Endothelial cell (in vitro differentiated cells): ENCODE results near the gene USP54. TPM values are rescaled to one million over a fixed set of nuclear protein-coding genes. Genes with fewer than 3 reads are reported as not detected.

Experiments used
- DNase-seq: peaks from one replicate; pipeline ENCODE4 v3.0.0; 2021; ENCODE audit warnings: low spot score
- H3K27ac Mint-ChIP-seq: one replicate; pipeline ENCODE4 v1.8.0; 2021; ENCODE audit warnings: mixed read lengths, inconsistent platforms; ENCODE audit not compliant: unreplicated experiment
- H3K27me3 Mint-ChIP-seq: one replicate; pipeline ENCODE4 v1.8.0; 2021; ENCODE audit warnings: mild to moderate bottlenecking, moderate library complexity, mixed read lengths, inconsistent platforms; ENCODE audit not compliant: unreplicated experiment
- H3K36me3 Mint-ChIP-seq: one replicate; pipeline ENCODE4 v1.8.0; 2021; ENCODE audit warnings: mild to moderate bottlenecking, low read depth, mixed read lengths, inconsistent platforms; ENCODE audit not compliant: unreplicated experiment
- H3K4me1 Mint-ChIP-seq: one replicate; pipeline ENCODE4 v1.8.0; 2021; ENCODE audit warnings: mild to moderate bottlenecking, mixed read lengths, inconsistent platforms; ENCODE audit not compliant: unreplicated experiment
- H3K4me3 Mint-ChIP-seq: one replicate; pipeline ENCODE4 v1.8.0; 2021; ENCODE audit warnings: mild to moderate bottlenecking, mixed read lengths, inconsistent platforms; ENCODE audit not compliant: unreplicated experiment
- H3K9me3 Mint-ChIP-seq: one replicate; pipeline ENCODE4 v1.8.0; 2021; ENCODE audit warnings: mixed read lengths, inconsistent platforms; ENCODE audit not compliant: unreplicated experiment
- CTCF ChIP-seq: fragments of 200-600 bp; sonication (generic); IDR thresholded peaks from one replicate; pipeline ENCODE4 v1.5.0; 2021; ENCODE audit warnings: antibody characterized with exemption; ENCODE audit not compliant: unreplicated experiment
- long read RNA-seq: library from polyadenylated mRNA; unstranded; transcript quantifications from one replicate; pipeline ENCODE4 v2.0.0, GENCODE V29; 2020; ENCODE audit not compliant: unreplicated experiment
- total RNA-seq: library from RNA; stranded (reverse); fragmentation: NEBNext Ultra II Directional; extraction: Animal tissue kit (Norgen Biotek cat#: 25700); gene quantifications from one replicate; pipeline ENCODE4 v1.2.1, GENCODE V29; 2021; ENCODE audit not compliant: unreplicated experiment

USP54 gene
- total RNA-seq = 267 TPM
- long read RNA-seq, partial matches to known transcripts = 0 of 5 reads
- long read RNA-seq, other reads (novel, unspliced or antisense) = 5 of 5 reads

- no peak for TF ChIP-seq CTCF
- H3K4me1 Mint-ChIP-seq = peaks cover 42% of the 10 kb centered on the region
These were observed at the start of gene USP54 for GRCh38 chr10:73590881-73591799. USP54 (minus strand) TSS chr10:73591342; CDS start chr10:73575658, 15,684 bp downstream.

GRCh38 chr10:73639286-73639685 lies 48.1 kb upstream of the USP54 start:
- peaks cover 7% of the 10 kb centered on the region for H3K27me3 Mint-ChIP-seq
- no peak overlapping the region for H3K27ac Mint-ChIP-seq
- no peaks in the 10 kb centered on the region for H3K9me3 Mint-ChIP-seq
- DNase-seq = no peak
- H3K4me1 Mint-ChIP-seq = peaks cover 10% of the 10 kb centered on the region
- no peak for TF ChIP-seq CTCF
- H3K36me3 Mint-ChIP-seq = peaks cover 4% of the 10 kb centered on the region
- H3K4me3 Mint-ChIP-seq = no peak overlapping the region

More at GRCh38 chr10:73590881-73591799, at the start of gene USP54:
- Mint-ChIP-seq H3K9me3 (no peaks in the 10 kb centered on the region), H3K27ac (peak within 1 kb of the TSS; percentile 100), H3K4me3 (peak within 1 kb of the TSS; percentile 89), H3K36me3 (peaks cover 3% of the 10 kb centered on the region), H3K27me3 (peaks cover 3% of the 10 kb centered on the region)
- DNase-seq = peak; percentile 61

GRCh38 chr10:73635781-73636180 lies 44.6 kb upstream of the USP54 start:
- Mint-ChIP-seq H3K27me3 (peaks cover 7% of the 10 kb centered on the region), H3K4me1 (peaks cover 2% of the 10 kb centered on the region), H3K27ac (no peak overlapping the region), H3K4me3 (no peak overlapping the region), H3K36me3 (no peaks in the 10 kb centered on the region), H3K9me3 (no peaks in the 10 kb centered on the region)
- TF ChIP-seq CTCF = no peak
- no peak for DNase-seq

- Mint-ChIP-seq H3K4me1 (peaks cover 2% of the 10 kb centered on the region), H3K36me3 (no peaks in the 10 kb centered on the region), H3K27me3 (peaks cover 6% of the 10 kb centered on the region), H3K27ac (no peak overlapping the region), H3K9me3 (no peaks in the 10 kb centered on the region), H3K4me3 (no peak overlapping the region)
- TF ChIP-seq CTCF = no peak
- DNase-seq = no peak
These were observed 43.3 kb upstream of the USP54 start for GRCh38 chr10:73634421-73634820.

- DNase-seq = no peak
- H3K4me3 Mint-ChIP-seq = no peak overlapping the region
- H3K36me3 Mint-ChIP-seq = no peaks in the 10 kb centered on the region
- no peak for TF ChIP-seq CTCF
- peaks cover 8% of the 10 kb centered on the region for H3K4me1 Mint-ChIP-seq
- H3K27ac Mint-ChIP-seq = no peak overlapping the region
- H3K27me3 Mint-ChIP-seq = peaks cover 9% of the 10 kb centered on the region
- H3K9me3 Mint-ChIP-seq = no peaks in the 10 kb centered on the region
These were observed 38.0 kb upstream of the USP54 start for GRCh38 chr10:73629165-73629564.
